PC-9 (cell line): ENCODE data around the gene RPL10A. TPM values are rescaled to one million over a fixed set of nuclear protein-coding genes. Genes with fewer than 3 reads are reported as not detected.

Experiments
- BruUV-seq: library from RNA; stranded (reverse); fragments of 400-500 nt; replicated peaks from 2 replicates; lab custom pipeline; 2021; lab: Mats Ljungman, UMichigan
- CTCF ChIA-PET: fragments of 300-600 bp; sonication (Branson Sonifier 250); formaldehyde crosslinking; loops from one replicate; lab custom pipeline; 2022; ENCODE audit warnings: antibody characterized with exemption; lab: Charles Lee
- POLR2A ChIA-PET: fragments of 300-600 bp; sonication (Branson Sonifier 250); formaldehyde crosslinking; loops from one replicate; lab custom pipeline; 2022; ENCODE audit warnings: antibody characterized with exemption; ENCODE audit not compliant: unreplicated experiment; lab: Charles Lee
- DNase-seq, 2 experiments: peaks; one replicate each; pipeline versions ENCODE4 v3.0.0 to v3.0.0-alpha.2; 2015 to 2022; ENCODE audit warnings: mixed read lengths in 1 of 2
- H2AFZ ChIP-seq: fragments of 200-600 bp; sonication (generic); 2 replicates; pipeline ENCODE4 v1.8.1; 2017; ENCODE audit warnings: antibody characterized with exemption
- H3F3A ChIP-seq: fragments of 200-600 bp; sonication (generic); 2 replicates; pipeline ENCODE4 v1.8.1; 2017; ENCODE audit warnings: antibody characterized with exemption, mild to moderate bottlenecking, low read depth; ENCODE audit not compliant: insufficient read depth
- H3K27ac ChIP-seq: fragments of 200-600 bp; sonication (generic); 2 replicates; pipeline ENCODE4 v1.6.1; 2016; ENCODE audit warnings: mixed run types
- H3K27me3 ChIP-seq: fragments of 200-600 bp; sonication (generic); 2 replicates; pipeline ENCODE4 v1.6.1; 2016; ENCODE audit warnings: low read depth, mixed run types; ENCODE audit not compliant: insufficient read depth
- H3K36me3 ChIP-seq: fragments of 200-600 bp; sonication (generic); 2 replicates; pipeline ENCODE4 v1.6.1; 2016; ENCODE audit warnings: low read depth, mixed run types
- H3K4me1 ChIP-seq: fragments of 200-600 bp; sonication (generic); replicated peaks from 2 replicates; pipeline ENCODE4 v1.6.1; 2016; ENCODE audit warnings: mixed run types; ENCODE audit not compliant: insufficient read depth
- H3K4me2 ChIP-seq: fragments of 200-600 bp; sonication (generic); 2 replicates; pipeline ENCODE4 v1.6.1; 2017; ENCODE audit warnings: mixed run types
- H3K4me3 ChIP-seq: fragments of 200-600 bp; sonication (generic); 2 replicates; pipeline ENCODE4 v1.6.1; 2016; ENCODE audit warnings: mixed run types
- H3K79me2 ChIP-seq: fragments of 200-600 bp; sonication (generic); 2 replicates; pipeline ENCODE4 v1.6.1; 2017; ENCODE audit warnings: low read depth, mixed run types
- H3K9me2 ChIP-seq: fragments of 200-600 bp; sonication (generic); 2 replicates; pipeline ENCODE4 v1.8.1; 2017; ENCODE audit warnings: mild to moderate bottlenecking; ENCODE audit not compliant: insufficient read depth
- H3K9me3 ChIP-seq: fragments of 200-600 bp; sonication (generic); 2 replicates; pipeline ENCODE4 v1.8.1; 2016; ENCODE audit warnings: low read depth; ENCODE audit not compliant: insufficient read depth
- H4K20me1 ChIP-seq: fragments of 200-600 bp; sonication (generic); 2 replicates; pipeline ENCODE4 v1.8.1; 2017; ENCODE audit not compliant: insufficient read depth
- EZH2 ChIP-seq: fragments of 200-600 bp; sonication (generic); IDR thresholded peaks from 2 replicates; pipeline ENCODE4 v1.8.0; 2017; ENCODE audit warnings: antibody characterized with exemption, low read depth
- intact Hi-C: fragments of 100-400 bp; cut with micrococcal nuclease; formaldehyde crosslinking; loops from one replicate; pipeline ENCODE4 v1.10.0; 2022; ENCODE audit not compliant: unreplicated experiment
- total RNA-seq: library from RNA; stranded (reverse); gene quantifications from 2 replicates; pipeline ENCODE4 v1.2.3, GENCODE V29; 2021
- TF ChIP-seq, protein P1 (sequence below): fragments of 200-600 bp; sonication (generic); conservative IDR thresholded peaks from 2 replicates; pipeline ENCODE4 v1.6.1; 2017; ENCODE audit warnings: mixed run types, antibody characterized with exemption, mild to moderate bottlenecking, moderate library complexity

The RPL10A gene
- total RNA-seq, 1 experiment from 2014 or later = 1,335 TPM

DNA sequence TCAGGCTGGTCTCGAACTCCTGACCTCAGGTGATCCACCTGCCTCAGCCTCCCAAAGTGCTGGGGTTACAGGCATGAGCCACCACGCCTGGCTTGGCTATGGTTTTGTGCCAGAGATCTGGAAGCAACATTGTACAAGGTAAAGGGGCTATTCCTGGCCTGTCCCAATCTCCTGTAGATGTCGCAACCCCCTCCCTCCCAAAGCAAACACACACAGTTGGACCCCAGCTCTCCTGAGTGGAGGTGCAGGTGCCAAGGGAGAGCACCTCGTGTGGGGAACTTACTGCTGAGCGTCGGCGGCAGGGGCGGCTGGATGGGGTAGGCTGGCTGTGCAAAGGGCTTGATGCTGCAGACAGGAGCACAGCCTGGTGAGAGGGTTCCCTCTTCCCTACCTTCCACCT, 8.8 kb downstream of the RPL10A start:
- TF ChIP-seq EZH2 = no peak
- TF ChIP-seq, protein P1, sequence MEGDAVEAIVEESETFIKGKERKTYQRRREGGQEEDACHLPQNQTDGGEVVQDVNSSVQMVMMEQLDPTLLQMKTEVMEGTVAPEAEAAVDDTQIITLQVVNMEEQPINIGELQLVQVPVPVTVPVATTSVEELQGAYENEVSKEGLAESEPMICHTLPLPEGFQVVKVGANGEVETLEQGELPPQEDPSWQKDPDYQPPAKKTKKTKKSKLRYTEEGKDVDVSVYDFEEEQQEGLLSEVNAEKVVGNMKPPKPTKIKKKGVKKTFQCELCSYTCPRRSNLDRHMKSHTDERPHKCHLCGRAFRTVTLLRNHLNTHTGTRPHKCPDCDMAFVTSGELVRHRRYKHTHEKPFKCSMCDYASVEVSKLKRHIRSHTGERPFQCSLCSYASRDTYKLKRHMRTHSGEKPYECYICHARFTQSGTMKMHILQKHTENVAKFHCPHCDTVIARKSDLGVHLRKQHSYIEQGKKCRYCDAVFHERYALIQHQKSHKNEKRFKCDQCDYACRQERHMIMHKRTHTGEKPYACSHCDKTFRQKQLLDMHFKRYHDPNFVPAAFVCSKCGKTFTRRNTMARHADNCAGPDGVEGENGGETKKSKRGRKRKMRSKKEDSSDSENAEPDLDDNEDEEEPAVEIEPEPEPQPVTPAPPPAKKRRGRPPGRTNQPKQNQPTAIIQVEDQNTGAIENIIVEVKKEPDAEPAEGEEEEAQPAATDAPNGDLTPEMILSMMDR = no peak
- Histone ChIP-seq H3K27ac (no peak overlapping the region), H3K9me2 (no peaks in the 10 kb centered on the region), H3K36me3 (0 out of 2 replicates have a peak, but pooled peaks cover 3% of the 10 kb centered on the region), H3K9me3 (no peaks in the 10 kb centered on the region), H3K4me3 (no peak overlapping the region), H3F3A (peaks cover 28% of the 10 kb centered on the region), H2AFZ (no peak overlapping the region), H3K79me2 (0 out of 2 replicates have a peak, but pooled peaks cover 3% of the 10 kb centered on the region), H3K4me2 (no peak overlapping the region), H3K4me1 (0 out of 2 replicates have a peak, but pooled peaks cover 3% of the 10 kb centered on the region), H3K27me3 (no peaks in the 10 kb centered on the region), H4K20me1 (peaks cover 20% of the 10 kb centered on the region)
- ChIA-PET CTCF (no interaction called here), POLR2A (no interaction called here)
- DNase-seq = no peak
- BruUV-seq = no TSS peak
- intact Hi-C loops = no loop called here

DNA sequence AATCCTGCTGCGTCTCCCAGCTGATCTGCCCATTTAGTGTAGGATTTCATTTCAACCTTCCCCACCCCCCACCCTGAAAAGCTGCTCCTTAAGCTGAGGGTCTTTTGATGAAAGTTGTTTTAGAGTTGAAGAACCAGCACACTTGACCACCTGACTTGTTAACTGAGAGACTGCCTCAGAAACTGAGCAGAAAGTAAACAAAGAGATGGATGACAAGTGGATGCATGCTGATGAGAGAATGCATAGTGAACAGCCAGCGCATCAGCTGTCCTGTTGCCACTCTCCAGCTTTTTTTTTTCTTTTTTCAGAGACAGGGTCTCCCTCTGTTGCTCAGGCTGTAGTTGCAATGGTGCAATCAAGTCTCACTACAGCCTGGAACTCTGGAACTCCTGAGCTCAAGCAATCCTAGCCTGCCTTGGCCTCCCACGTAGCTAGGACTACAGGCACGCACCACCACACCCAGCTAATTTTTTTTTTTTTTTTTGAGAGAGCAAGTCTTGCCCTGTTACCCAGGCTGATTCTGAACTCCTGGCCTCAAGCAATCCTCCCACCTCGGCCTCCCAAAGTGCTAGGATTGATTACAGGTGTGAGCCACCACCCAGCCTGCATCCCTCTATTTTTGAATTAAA, 9.5 kb downstream of the RPL10A start:
- H3K36me3 ChIP-seq = no peaks in the 10 kb centered on the region
- H3K9me2 ChIP-seq = no peaks in the 10 kb centered on the region
- H3K27ac ChIP-seq = no peak overlapping the region
- H3K4me2 ChIP-seq = no peak overlapping the region
- TF ChIP-seq, protein P1 = no peak
- no peak for TF ChIP-seq EZH2
- H2AFZ ChIP-seq = no peak overlapping the region
- intact Hi-C loops = no loop called here
- H3F3A ChIP-seq = peaks cover 22% of the 10 kb centered on the region
- H4K20me1 ChIP-seq = peaks cover 14% of the 10 kb centered on the region
- no TSS peak for BruUV-seq
- no peaks in the 10 kb centered on the region for H3K4me1 ChIP-seq
- POLR2A ChIA-PET = no interaction called here
- no peaks in the 10 kb centered on the region for H3K9me3 ChIP-seq
- H3K27me3 ChIP-seq = no peaks in the 10 kb centered on the region
- no peak overlapping the region for H3K4me3 ChIP-seq
- no peak for DNase-seq
- no peaks in the 10 kb centered on the region for H3K79me2 ChIP-seq
- CTCF ChIA-PET = no interaction called here

DNA sequence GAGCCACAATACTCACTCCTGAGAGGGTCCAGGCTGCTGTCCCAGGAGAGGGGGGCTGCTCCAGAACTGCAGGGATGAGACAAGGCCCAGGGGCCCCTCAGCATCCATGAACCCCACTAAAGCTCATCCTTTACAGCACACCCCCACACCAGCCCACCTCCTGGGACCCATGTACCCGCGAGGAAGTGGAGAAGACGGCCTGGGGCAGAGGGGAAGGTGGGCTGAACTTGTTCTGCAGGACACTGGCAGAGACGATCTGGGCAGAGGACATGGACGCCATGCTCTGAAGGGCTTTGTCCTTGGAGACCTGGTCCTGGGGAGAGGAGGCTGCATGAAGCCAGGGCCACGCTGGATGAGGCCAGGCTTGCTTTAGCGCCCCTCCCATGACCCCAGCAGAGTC, 10.1 kb downstream of the RPL10A start:
- H3K4me1 ChIP-seq = no peaks in the 10 kb centered on the region
- no peaks in the 10 kb centered on the region for H3K36me3 ChIP-seq
- no peaks in the 10 kb centered on the region for H3K79me2 ChIP-seq
- no peaks in the 10 kb centered on the region for H3K9me3 ChIP-seq
- no peak overlapping the region for H3K4me3 ChIP-seq
- no peaks in the 10 kb centered on the region for H3K9me2 ChIP-seq
- H3K4me2 ChIP-seq = no peak overlapping the region
- H4K20me1 ChIP-seq = peaks cover 8% of the 10 kb centered on the region
- CTCF ChIA-PET = no interaction called here
- no peak for TF ChIP-seq EZH2
- TF ChIP-seq, protein P1 = no peak
- no peaks in the 10 kb centered on the region for H3K27me3 ChIP-seq
- H2AFZ ChIP-seq = no peak overlapping the region
- DNase-seq = no peak
- POLR2A ChIA-PET = no interaction called here
- BruUV-seq = no TSS peak
- peaks cover 16% of the 10 kb centered on the region for H3F3A ChIP-seq
- no peak overlapping the region for H3K27ac ChIP-seq
- intact Hi-C loops = no loop called here
